PC-3 (cell line): ENCODE results near the gene GSTCD. TPM values are rescaled to one million over a fixed set of nuclear protein-coding genes. Genes with fewer than 3 reads are reported as not detected.
"Not testable (repeated sequence)": the region's sequence is repeated elsewhere in the genome, so short reads cannot be mapped to it uniquely, and the experiment has no call there.

Source experiments
- ATAC-seq: fragments of 200-7000 bp; cut with Tn5 transposase; 2 replicates; pipeline ENCODE4 v1.9.1; 2020; ENCODE audit warnings: mild to moderate bottlenecking, moderate library complexity
- BruUV-seq: library from RNA; stranded (reverse); fragments of 400-500 nt; replicated peaks from 2 replicates; lab custom pipeline; 2021; lab: Mats Ljungman, UMichigan
- CTCF ChIA-PET: fragments of 300-600 bp; sonication (Branson Sonifier 250); formaldehyde crosslinking; loops from one replicate; lab custom pipeline; 2022; ENCODE audit warnings: antibody characterized with exemption; lab: Charles Lee
- POLR2A ChIA-PET: fragments of 300-600 bp; sonication (Branson Sonifier 250); formaldehyde crosslinking; loops from one replicate; lab custom pipeline; 2022; ENCODE audit warnings: antibody characterized with exemption; ENCODE audit not compliant: unreplicated experiment; lab: Charles Lee
- DNase-seq: peaks from one replicate; pipeline ENCODE4 v3.0.0-alpha.2; 2015
- H2AFZ ChIP-seq: fragments of 300-600 bp; sonication (generic); 2 replicates; pipeline ENCODE4 v1.6.0; 2016; ENCODE audit warnings: antibody characterized with exemption, low read length
- H3F3A ChIP-seq: fragments of 300-600 bp; sonication (generic); one replicate; pipeline ENCODE4 v1.6.0; 2017; ENCODE audit warnings: antibody characterized with exemption, low read length, control low read depth, mild to moderate bottlenecking; ENCODE audit not compliant: unreplicated experiment
- H3K27ac ChIP-seq: fragments of 300-600 bp; sonication (generic); 2 replicates; pipeline ENCODE4 v1.5.1; 2016; ENCODE audit warnings: mild to moderate bottlenecking, low read length
- H3K27me3 ChIP-seq: fragments of 300-600 bp; sonication (generic); 2 replicates; pipeline ENCODE4 v1.6.1; 2016; ENCODE audit warnings: low read length, mixed read lengths
- H3K36me3 ChIP-seq: fragments of 300-600 bp; sonication (generic); 2 replicates; pipeline ENCODE4 v1.6.1; 2016; ENCODE audit warnings: low read depth, mixed run types, low read length, mixed read lengths
- H3K4me1 ChIP-seq: fragments of 300-600 bp; sonication (generic); 2 replicates; pipeline ENCODE4 v1.5.1; 2016; ENCODE audit warnings: low read length; ENCODE audit not compliant: insufficient read depth
- H3K4me2 ChIP-seq: fragments of 300-600 bp; sonication (generic); 2 replicates; pipeline ENCODE4 v1.6.0; 2016; ENCODE audit warnings: low read length
- H3K4me3 ChIP-seq: fragments of 300-600 bp; sonication (generic); 2 replicates; pipeline ENCODE4 v1.5.1; 2016; ENCODE audit warnings: mild to moderate bottlenecking, low read length, mixed read lengths
- H3K79me2 ChIP-seq: fragments of 300-600 bp; sonication (generic); 2 replicates; pipeline ENCODE4 v1.6.1; 2017; ENCODE audit warnings: low read length, mixed read lengths
- H3K9ac ChIP-seq: fragments of 300-600 bp; sonication (generic); 2 replicates; pipeline ENCODE4 v1.6.0; 2016; ENCODE audit warnings: mild to moderate bottlenecking, low read length
- H3K9me2 ChIP-seq: fragments of 300-600 bp; sonication (generic); replicated peaks from 2 replicates; pipeline ENCODE4 v1.6.1; 2016; ENCODE audit warnings: mixed run types, low read length, mixed read lengths
- H3K9me3 ChIP-seq: fragments of 300-600 bp; sonication (generic); 2 replicates; pipeline ENCODE4 v1.6.1; 2016; ENCODE audit warnings: low read length, mixed read lengths
- H4K20me1 ChIP-seq: fragments of 300-600 bp; sonication (generic); 2 replicates; pipeline ENCODE4 v1.6.1; 2016; ENCODE audit warnings: low read length, mixed read lengths
- EZH2 ChIP-seq: fragments of 300-600 bp; sonication (generic); IDR thresholded peaks from one replicate; pipeline ENCODE4 v1.6.1; 2017; ENCODE audit warnings: antibody characterized with exemption, mild to moderate bottlenecking, low read length; ENCODE audit not compliant: unreplicated experiment
- EZH2phosphoT487 ChIP-seq: fragments of 300-600 bp; sonication (generic); IDR thresholded peaks from 2 replicates; pipeline ENCODE4 v1.6.1; 2018; ENCODE audit warnings: mild to moderate bottlenecking, antibody characterized with exemption, low read length, borderline replicate concordance
- intact Hi-C: fragments of 100-400 bp; cut with micrococcal nuclease; formaldehyde crosslinking; loops from 2 replicates; pipeline ENCODE4 v1.9.0; 2023
- total RNA-seq: library from RNA; depleted of rRNA; stranded (reverse); fragments of >200 nt; gene quantifications from 2 replicates; pipeline ENCODE4 v1.2.3, GENCODE V29; 2014
- TF ChIP-seq, protein P1 (sequence below): fragments of 300-600 bp; sonication (generic); conservative IDR thresholded peaks from 2 replicates; pipeline ENCODE4 v1.5.1; 2017; ENCODE audit warnings: antibody characterized with exemption, low read depth, mild to moderate bottlenecking, low read length

The GSTCD gene
- total RNA-seq, 1 experiment from 2014 or later = 12.1 TPM

DNA sequence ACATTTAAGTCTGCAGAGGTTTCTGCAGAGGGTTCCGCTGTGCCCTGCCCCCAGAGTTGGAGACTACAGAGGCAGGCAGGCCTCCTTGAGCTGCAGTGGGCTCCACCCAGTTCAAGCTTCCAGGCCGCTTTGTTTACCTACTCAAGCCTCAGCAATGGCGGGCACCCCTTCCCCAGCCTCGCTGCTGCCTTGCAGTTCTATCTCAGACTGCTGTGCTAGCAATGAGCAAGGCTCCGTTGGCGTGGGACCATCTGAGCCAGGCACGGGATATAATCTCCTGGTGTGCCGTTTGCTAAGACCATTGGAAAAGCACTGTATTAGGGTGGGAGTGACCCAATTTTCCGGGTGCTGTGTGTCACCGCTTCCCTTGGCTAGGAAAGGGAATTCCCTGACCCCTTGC lies 26.6 kb downstream of the GSTCD start:
- CTCF ChIA-PET, H3K9me3 ChIP-seq, POLR2A ChIA-PET: not testable (repeated sequence)

DNA sequence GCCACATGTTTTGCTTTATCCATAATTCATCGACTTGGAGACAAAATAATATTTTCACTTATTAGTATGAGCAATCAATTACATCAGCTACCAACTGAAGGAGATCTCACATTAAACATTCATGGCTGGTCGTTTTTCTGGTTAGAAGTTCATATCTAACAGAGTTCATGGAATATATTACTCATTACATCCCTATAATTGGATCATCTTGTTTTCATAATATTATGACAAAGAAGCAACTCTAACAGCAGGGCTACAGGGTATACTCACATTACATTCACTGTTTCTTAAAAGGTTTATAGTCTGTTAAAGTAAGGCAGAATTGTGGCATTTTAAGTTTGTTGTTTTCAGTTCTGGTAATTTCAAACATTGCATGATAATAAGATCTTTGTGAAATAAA lies 33.0 kb downstream of the GSTCD start:
- no peak for ATAC-seq

More for the DNA sequence above, 26.6 kb downstream of the GSTCD start:
- DNase-seq, H3K4me2 ChIP-seq, H3K27ac ChIP-seq, H3F3A ChIP-seq, H3K79me2 ChIP-seq, H3K4me3 ChIP-seq, intact Hi-C loops, H4K20me1 ChIP-seq, ATAC-seq, BruUV-seq, H3K27me3 ChIP-seq, H3K9ac ChIP-seq, H3K4me1 ChIP-seq, H2AFZ ChIP-seq, H3K9me2 ChIP-seq: not testable (repeated sequence)
- peaks cover 11% of the 10 kb centered on the region for H3K36me3 ChIP-seq

DNA sequence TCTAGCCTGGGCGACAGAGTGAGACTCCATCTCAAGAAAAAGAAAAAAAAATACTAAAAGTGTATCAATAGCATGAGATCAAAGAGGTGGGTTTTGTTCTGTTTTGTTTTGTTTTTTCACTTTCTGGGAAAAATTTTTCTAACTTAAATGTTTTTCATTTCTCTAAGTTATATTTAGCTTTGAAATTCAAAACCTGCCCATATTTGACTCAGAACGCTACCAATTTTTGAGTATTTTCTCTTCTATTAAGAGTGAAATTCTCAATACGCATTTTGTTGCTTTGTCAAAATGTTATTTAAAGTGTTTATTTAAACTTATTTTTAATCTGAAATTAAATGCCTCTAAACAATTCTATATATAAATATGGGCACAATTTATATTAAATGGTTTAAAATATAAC lies 39.6 kb downstream of the GSTCD start:
- Histone ChIP-seq H4K20me1 (no peaks in the 10 kb centered on the region), H3K79me2 (no peaks in the 10 kb centered on the region), H3K9me2 (no peaks in the 10 kb centered on the region), H3K4me1 (no peaks in the 10 kb centered on the region), H3K9me3 (no peaks in the 10 kb centered on the region), H3K27me3 (no peaks in the 10 kb centered on the region), H3K36me3 (no peaks in the 10 kb centered on the region), H3K4me2 (no peak overlapping the region), H3F3A (no peaks in the 10 kb centered on the region), H2AFZ (no peak overlapping the region), H3K27ac (no peak overlapping the region), H3K9ac (no peak overlapping the region), H3K4me3 (no peak overlapping the region)
- intact Hi-C loops = no loop called here
- ATAC-seq = no peak
- no peak for DNase-seq
- POLR2A ChIA-PET = no interaction called here
- BruUV-seq = no TSS peak
- TF ChIP-seq, protein P1, sequence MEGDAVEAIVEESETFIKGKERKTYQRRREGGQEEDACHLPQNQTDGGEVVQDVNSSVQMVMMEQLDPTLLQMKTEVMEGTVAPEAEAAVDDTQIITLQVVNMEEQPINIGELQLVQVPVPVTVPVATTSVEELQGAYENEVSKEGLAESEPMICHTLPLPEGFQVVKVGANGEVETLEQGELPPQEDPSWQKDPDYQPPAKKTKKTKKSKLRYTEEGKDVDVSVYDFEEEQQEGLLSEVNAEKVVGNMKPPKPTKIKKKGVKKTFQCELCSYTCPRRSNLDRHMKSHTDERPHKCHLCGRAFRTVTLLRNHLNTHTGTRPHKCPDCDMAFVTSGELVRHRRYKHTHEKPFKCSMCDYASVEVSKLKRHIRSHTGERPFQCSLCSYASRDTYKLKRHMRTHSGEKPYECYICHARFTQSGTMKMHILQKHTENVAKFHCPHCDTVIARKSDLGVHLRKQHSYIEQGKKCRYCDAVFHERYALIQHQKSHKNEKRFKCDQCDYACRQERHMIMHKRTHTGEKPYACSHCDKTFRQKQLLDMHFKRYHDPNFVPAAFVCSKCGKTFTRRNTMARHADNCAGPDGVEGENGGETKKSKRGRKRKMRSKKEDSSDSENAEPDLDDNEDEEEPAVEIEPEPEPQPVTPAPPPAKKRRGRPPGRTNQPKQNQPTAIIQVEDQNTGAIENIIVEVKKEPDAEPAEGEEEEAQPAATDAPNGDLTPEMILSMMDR = no peak
- TF ChIP-seq EZH2 = no peak
- no peak for TF ChIP-seq EZH2phosphoT487
- CTCF ChIA-PET = no interaction called here

More for the DNA sequence above, 33.0 kb downstream of the GSTCD start:
- ChIA-PET POLR2A (no interaction called here), CTCF (no interaction called here)
- Histone ChIP-seq H3K27me3 (no peaks in the 10 kb centered on the region), H4K20me1 (no peaks in the 10 kb centered on the region), H3K9me3 (no peaks in the 10 kb centered on the region), H3K9ac (no peak overlapping the region), H3K79me2 (no peaks in the 10 kb centered on the region), H3K4me1 (no peaks in the 10 kb centered on the region), H3K4me2 (no peak overlapping the region), H2AFZ (no peak overlapping the region), H3K27ac (no peak overlapping the region), H3K36me3 (peaks cover 8% of the 10 kb centered on the region), H3K9me2 (no peaks in the 10 kb centered on the region), H3K4me3 (no peak overlapping the region), H3F3A (no peaks in the 10 kb centered on the region)
- DNase-seq = no peak
- TF ChIP-seq EZH2phosphoT487 = no peak
- TF ChIP-seq EZH2 = no peak
- TF ChIP-seq, protein P1 = no peak
- no TSS peak for BruUV-seq
- intact Hi-C loops = no loop called here
